Skeletal muscle cell (primary cell): ENCODE measurements around the gene DDX47.
"Not testable (repeated sequence)": the region's sequence is repeated elsewhere in the genome, so short reads cannot be mapped to it uniquely, and the experiment has no call there.

Experiments used
- DNase-seq: peaks from one replicate; pipeline ENCODE4 v3.0.0-alpha.2; 2010; ENCODE audit warnings: low read depth
- H3K4me3 ChIP-seq: 2 replicates; pipeline ENCODE4 v1.5.1; 2011; ENCODE audit warnings: low read depth, mild to moderate bottlenecking, control low read depth, low read length, moderate library complexity

The DDX47 gene

DNA sequence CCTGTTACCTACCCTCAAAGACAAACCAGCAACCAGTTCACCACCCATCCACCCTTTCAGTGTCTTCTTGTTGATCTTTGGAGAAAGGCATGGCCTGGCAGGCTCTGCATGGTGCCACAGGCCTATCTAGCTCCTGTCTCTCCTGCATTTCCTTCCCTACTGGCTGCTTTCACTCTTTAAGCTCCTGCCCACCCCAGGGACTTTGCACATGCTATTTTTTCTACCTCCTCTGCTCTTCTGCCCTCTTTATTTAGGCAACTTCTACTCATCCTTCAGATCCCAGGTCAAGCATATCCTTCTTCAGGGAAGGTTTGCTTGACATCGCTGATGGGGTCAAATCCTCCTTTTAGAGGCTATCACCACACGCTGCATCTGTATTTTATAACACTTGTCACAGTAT, 51.1 kb downstream of the DDX47 start:
- no peak for DNase-seq

DNA sequence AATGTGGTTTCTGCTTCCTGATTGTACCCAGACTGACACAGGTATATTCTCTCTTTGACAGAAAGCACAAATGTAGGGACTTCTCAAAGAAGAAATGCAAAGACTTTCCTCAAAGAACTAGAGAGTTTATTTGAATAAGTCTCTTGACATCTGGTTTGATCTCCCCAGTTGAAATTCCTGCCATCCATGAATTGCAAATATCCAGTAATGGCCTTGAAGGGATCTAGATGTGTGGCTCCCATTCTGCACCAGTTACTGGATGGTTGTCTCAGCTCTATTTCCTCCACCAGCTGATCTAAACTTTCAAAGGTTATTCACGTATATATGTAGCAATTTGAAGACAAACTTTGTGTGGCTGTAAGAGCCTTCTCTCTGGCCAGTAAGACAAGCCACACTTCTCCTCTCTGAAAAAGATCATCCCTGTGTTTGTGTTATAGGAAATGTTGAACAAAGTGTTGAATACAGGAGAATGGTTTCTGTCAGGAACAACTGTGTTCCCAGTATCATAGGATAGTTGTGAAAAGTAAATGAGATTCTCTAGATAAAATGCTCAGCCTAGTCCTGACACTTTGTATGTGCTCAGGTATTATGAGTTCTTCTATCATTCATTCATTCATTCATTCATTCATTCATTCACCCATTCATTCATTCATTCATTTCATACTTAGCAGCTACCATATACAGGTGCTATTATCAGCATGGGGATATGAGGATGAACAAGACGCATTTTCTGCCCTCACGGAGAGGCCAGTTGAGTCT, 55.5 kb downstream of the DDX47 start:
- no peak overlapping the region for H3K4me3 ChIP-seq
- DNase-seq = no peak

More for the DNA sequence above, 51.1 kb downstream of the DDX47 start:
- H3K4me3 ChIP-seq = no peak overlapping the region

DNA sequence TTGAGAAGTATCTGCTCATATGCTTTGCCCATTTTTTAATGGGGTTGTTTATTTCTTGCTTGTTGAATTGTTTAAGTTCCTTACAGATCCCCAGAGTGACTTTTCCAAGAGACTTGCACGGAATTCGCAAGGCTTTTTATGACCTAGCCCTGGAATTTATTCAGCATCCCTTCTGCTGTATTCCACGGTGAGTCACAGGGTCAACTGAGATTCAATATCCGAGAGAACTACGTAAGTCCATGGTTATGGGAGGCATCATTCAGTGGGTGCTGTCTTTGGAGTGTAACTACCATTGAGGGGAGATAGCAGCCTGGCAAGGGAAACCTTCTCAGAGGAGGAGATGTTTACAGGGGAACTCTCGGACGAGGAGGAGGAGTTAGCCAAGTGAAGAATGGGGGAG, 57.3 kb downstream of the DDX47 start:
- no peak overlapping the region for H3K4me3 ChIP-seq
- peak; percentile 94 for DNase-seq

DNA sequence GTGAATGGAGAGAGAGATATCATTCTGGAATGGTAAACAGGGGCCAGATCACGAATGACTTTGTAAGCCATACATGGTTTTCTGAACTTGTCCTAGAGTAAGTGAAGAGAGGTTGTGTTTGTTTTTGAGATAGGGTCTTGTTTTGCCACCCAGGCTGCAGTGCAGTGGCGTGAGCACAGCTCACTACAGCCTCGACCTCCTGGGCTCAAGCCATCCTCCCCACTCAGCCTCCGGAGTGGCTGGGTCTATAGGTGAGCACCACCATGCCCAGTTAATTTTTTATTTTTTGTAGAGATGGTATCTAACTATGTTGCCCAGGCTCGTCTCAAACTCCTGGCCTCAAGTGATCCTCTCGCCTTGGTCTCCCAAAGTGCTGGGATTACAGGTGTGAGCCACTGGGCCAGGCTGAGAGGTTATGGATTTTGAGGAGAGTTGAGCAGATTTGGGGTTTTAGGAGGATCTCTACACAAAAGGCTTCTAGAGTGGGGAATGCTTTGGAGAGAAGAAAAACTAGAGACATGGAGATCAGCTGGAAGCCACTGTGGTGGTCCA, 58.5 kb downstream of the DDX47 start:
- no peak overlapping the region for H3K4me3 ChIP-seq
- DNase-seq = no peak

DNA sequence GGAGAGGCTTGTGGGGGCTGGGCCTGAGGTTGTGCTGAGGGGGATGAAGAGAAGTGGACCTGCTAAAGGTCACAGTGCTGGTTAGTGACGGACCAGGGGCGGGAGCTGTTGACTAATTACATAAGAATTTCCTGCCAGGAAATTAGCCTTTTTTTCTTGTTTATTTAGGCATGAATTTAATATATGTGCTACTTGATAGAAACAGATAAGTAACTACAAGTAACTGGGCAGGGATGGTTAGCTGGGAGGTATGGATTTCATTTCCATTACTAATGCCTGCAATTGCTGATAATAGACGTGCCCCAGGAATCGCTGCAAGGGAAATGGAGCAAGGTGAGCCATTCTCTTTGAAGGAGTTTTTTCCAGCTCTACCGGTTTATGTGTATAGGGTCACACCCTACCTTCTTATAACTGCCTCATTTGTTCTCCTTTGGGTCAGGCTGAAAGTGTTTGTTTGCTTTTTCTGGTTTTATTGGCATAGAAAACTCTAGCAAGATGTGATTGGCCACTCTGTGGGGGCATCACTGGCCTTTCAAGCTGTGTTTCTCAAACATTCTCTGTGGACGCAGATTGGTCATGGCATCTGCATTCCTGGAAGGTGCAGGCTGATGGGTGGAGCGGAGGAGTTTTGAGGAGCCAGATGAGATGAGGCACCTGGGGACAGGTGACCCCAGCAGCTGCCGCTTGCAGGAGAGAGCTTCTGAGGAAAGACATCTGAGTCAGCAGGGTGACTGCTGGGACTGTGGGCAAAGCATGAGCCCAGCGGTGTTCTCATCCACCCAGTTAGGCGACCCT, 59.2 kb downstream of the DDX47 start:
- no peak for DNase-seq

DNA sequence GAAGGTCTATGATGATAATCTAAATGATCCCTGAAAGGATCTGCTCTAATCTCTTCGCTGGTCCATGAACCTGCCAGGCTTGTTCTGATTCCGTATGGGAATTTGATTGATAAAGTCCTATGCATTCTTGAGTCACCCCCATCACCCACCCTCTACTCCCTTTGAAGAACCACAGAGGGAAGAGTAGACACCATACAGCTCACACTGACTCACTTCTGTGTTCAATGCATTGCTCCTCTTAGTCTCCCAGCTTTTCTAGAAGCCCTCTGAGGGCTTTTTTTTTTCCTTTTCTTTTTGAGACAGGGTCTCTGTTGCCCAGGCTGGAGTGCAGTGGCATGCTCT, 59.8 kb downstream of the DDX47 start:
- no peak for DNase-seq
- H3K4me3 ChIP-seq = no peak overlapping the region

More for the DNA sequence above, 59.2 kb downstream of the DDX47 start:
- H3K4me3 ChIP-seq = no peak overlapping the region

DNA sequence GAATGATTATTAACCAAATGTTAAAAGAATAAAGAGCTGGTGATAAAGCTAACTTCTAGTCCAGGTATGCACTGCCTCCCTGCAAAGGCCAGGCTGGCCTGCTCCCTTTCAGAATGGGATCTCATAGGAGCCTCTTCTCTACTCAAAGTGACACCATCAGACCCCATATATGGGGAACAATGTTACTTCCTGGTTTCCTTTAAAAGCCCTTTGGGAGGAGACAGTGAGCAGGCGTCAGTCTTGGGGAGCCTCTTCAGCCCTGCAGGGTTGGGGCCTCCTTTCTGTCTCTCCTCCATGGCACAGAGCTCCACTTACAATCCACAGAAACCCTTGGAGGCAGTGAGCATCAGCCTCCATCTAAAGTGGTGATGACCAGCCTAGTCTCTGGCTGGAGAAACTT, 60.9 kb downstream of the DDX47 start:
- no peak overlapping the region for H3K4me3 ChIP-seq
- DNase-seq = no peak

DNA sequence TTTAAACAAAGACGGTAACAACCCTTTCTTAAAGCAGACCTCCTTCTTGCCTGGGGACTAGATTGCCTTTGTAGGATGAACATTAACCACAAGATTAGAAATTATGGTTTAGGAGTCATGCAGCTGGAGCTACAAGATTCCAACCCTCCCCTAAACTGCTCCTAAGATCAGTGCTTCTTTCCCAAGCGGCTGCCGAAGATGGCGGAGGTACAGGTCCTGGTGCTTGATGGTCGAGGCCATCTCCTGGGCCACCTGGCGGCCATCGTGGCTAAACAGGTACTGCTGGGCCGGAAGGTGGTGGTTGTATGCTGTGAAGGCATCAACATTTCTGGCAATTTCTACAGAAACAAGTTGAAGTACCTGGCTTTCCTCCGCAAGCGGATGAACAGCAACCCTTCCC, 62.2 kb downstream of the DDX47 start:
- not testable (repeated sequence) for H3K4me3 ChIP-seq, DNase-seq

DNA sequence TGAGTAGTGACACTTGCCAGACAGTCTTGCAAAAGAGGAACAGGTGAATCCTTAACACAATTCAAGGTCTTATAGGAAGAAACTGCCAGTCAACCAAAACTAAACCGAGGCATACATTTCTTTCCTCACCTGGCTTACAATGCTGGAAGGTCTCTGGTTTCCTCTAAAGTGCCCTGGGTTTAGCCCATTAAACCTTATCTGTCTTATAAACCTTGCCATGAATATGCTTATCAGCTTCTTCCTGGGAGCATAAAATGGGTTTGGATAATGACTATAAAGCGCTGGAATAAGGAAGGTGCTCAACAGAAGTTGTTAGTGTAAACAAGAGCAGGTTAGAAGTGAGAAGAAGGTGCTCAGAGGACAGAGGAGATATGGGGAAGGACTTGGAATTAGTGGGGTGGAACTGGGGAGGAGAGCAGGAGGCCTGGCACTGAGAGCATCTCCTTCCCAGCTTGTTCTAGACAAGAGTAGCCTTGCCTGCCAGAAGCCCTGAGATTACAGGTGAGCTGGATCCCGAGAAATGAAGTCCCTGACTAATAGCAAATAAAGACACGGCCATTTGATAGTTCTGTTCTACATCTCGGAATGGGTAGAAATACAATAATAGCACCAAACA, 64.1 kb downstream of the DDX47 start:
- no peak for DNase-seq
- no peak overlapping the region for H3K4me3 ChIP-seq

DNA sequence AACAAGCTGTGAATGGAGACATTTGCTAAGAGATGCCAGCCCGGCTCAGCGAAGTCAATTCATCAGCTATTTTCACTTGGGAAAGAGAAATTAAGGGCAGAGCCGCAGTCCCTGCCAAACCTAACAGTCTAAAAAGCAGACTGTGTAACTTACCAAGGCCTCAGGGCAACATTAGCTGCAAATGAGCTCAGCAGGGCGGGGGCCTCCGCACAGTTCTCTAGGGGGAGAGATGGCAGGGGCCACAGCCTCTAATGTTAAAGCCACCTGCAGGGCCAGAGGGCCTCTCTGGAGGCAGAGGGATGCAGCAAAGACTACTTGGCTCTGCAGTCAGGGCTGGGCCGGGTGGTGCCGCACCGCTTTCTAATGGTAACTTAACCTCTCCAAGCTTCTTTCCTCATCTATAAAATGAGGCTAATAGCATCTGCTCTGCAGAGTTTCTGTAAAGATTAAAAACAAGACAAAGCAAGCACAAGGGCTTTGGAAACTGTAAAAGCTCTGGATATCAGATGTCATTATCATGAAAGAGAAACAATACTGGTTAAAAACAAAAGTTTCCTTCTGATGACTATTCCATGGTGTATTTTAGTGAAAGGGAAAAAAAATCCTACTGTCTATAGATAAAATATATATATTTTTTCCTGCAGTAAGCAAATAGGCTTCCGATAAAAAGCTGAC, 64.8 kb downstream of the DDX47 start:
- no peak for DNase-seq

More for the DNA sequence above, 64.8 kb downstream of the DDX47 start:
- no peak overlapping the region for H3K4me3 ChIP-seq
